ENCODE measurements around the gene DUSP28.

- TF ChIP-seq CTCF (IDR thresholded peaks at IDR 0.05) (no peak), EZH2 (IDR thresholded peaks at IDR 0.05; ENCODE audit: borderline replicate concordance, insufficient read depth, low read depth, low read length, poor library complexity, severe bottlenecking) (no peak)
These were observed 30.5 kb downstream of the DUSP28 start for GRCh38 chr2:240590681-240591111.

Data from B cell (primary cell).